ENCODE data around the gene SLMAP.
A peak's percentile ranks its signal among the peaks of the same experiment; 100 is the strongest.
"Not testable (repeated sequence)": the region's sequence is repeated elsewhere in the genome, so short reads cannot be mapped to it uniquely, and the experiment has no call there.

Gene SLMAP

DNA sequence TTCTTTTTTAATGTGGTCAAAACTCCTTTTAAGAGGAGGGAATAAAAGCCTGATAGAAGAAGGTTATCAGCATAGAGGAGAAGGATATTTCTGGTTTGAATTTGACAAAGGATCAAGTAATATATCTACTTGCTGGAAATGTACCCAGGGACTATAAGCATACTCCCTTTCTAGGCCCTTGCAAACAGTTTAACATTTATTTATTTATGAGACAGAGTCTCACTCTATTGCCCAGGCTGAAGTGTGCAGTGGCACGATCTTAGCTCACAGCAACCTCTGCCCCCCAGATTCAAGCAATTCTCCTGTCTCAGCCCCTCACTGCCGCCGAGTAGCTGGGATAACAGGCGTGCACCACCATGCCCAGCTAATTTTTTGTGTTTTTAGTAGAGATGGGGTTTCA, 71.6 kb downstream of the SLMAP start:
- DNase-seq (ENCODE audit: low spot score) = no peak
- no peak for FAIRE-seq

DNA sequence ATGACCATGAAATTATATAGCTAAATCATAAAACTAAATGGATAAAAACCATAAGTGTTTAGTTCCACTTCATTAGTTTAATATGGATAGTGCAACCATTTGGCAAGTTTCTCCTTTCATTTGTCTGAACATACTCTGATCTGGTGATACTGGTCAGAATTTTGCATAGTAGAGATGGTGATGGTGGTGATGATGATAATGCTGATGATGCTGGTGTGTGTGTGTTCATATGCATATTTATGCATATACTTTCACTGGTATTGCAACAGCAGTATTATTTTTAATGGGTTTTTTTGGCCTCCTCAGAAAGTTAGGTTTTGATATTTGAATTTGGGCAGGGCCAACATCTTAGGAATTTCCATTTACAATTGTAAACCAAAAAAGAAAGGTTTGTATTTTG, 76.4 kb downstream of the SLMAP start:
- no peak for FAIRE-seq
- DNase-seq (ENCODE audit: low spot score) = no peak

DNA sequence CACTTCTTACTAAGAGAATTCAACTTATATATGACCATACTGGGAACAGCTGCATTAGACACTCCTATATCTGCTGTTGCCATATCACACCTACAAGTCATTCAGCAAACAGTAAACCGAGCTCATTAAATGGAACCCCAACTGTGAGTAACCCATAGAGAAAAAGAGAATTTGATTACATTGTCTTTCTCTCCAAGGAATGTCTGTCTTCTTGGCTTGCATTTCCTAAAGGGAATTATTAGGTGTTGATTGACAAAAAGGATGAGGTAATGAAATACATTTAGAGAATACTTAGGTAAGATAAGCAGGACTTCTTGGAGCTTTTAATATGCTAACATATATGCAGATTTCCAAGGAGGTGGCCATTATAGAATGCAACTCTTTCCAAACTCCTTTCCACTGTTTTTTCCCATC, 76.8 kb downstream of the SLMAP start:
- FAIRE-seq = no peak
- no peak for DNase-seq (ENCODE audit: low spot score)

DNA sequence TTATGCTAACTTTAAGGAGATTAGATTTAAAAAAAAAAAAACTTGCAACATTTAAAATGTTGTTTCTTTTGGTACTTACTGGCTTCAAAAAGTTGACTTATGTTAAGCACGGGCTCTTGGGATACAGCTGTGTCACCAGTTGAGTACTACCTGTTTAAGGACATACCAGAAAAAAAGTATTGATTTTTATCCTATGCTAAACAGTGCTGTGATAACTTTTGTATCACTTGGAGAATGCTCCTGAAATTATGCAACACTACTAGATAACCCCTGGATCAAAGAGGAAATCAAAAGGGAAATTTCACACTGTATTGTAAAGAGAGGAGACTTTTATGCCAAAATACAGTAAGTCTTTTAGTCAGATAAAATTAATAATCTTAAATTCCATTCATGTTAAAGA, 77.7 kb downstream of the SLMAP start:
- no peak for FAIRE-seq
- no peak for DNase-seq (ENCODE audit: low spot score)

DNA sequence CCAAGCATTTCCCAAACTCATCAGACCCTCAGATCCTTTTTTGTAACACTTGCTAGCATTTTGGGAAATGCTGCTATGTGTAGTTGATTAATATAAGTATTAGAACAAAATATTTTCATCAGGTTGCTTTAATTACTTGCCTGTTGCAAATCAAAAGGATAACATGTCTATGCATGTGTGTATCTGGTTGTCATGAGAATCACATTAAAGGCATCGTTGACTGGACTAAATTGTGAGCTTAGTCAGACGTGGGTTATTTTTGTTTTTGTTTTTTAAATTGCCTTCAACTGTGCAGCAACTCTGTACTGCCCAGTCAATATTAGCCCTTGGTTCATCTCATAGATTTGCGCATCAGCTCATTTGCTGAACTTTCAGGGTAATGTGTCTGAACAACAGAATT, 81.6 kb downstream of the SLMAP start:
- FAIRE-seq = no peak

DNA sequence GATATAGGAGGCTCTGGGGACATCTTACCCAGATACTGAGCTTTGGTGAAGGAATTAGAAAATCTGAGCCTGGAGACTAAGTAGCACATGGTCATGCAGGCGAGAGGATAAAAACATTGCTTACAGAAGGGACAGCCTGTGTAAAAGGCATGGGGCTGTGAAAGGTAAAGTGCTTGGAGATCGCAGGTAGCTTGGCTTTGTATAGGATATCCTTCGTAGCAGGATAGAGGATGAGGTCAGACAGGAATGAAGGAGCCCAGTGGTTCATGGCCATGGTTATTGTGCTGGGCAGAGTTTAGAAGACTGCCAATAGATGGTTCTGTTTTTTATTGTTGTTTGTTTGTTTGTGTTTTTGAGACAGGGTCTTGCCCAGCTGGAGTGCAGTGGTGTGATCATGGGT, 82.5 kb downstream of the SLMAP start:
- no peak for FAIRE-seq

More for the DNA sequence above, 81.6 kb downstream of the SLMAP start:
- no peak for DNase-seq (ENCODE audit: low spot score)

DNA sequence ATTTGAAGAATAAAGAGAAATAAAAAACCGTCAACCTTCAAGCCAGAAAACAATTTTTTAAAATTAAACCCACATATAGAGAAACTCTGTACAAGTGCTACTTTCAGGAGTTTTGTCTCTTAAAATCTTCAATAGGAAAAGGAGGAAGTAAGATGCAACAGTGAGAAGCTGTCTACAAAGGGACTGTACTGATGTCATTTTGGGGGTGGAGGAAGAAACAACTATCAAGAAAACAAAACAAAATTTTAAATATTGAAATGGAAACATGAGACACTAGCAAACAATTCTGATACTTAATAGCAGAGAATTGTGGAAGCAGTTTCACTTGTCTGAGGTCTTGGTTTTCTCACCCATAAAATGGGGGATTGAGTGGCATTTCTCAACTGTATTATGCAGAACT, 84.4 kb downstream of the SLMAP start:
- DNase-seq (ENCODE audit: low spot score) (no peak), FAIRE-seq (no peak)

More for the DNA sequence above, 82.5 kb downstream of the SLMAP start:
- no peak for DNase-seq (ENCODE audit: low spot score)

DNA sequence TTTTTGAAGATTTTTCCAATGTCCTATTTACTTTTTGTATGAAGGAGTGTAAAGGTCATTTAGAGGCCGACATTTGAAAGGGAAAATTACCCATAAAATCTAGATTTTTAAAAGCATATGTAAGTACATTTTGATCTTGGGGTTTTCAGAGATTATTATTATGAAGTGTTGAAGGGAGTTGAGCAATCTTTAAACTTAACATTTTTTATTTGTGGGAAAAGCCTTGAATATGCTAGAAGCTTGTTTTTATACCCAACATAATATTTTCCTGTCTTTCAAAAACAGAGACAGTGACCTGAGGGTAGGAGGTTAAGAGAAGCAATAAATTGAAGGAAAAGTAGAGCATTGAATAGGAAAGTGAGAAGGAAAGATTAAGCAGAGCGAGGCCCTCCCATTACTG, 85.7 kb downstream of the SLMAP start:
- DNase-seq (ENCODE audit: low spot score) (no peak), FAIRE-seq (no peak)

DNA sequence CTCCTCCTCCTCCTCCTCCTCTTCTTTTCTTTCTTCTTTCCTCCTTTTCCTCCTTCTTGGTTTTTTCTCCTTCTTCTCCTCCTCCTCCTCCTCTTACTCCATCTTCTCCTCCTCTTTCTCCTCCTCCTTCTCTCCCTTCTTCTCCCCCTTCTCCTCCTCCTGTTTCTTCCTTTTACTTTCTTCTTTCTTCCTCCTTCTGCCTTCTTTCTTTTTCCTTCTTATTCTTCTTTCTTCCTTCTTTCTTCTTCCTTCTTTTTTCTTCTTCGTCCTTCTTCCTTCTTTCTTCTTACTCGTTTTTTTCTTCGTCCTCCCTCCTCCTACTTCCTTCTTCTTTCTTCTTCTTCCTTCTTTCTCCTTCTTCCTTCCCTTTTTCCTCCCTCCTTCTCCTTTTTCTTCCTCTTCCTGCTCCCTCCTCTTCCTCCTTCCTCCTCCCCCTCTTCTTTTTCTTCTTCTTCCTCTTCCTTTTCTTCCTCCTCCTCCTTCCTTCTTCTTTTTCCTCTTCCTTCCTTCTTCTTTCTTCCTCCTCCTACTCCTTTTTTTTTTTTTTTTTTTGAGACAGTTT, 92.1 kb downstream of the SLMAP start:
- no peak for FAIRE-seq

DNA sequence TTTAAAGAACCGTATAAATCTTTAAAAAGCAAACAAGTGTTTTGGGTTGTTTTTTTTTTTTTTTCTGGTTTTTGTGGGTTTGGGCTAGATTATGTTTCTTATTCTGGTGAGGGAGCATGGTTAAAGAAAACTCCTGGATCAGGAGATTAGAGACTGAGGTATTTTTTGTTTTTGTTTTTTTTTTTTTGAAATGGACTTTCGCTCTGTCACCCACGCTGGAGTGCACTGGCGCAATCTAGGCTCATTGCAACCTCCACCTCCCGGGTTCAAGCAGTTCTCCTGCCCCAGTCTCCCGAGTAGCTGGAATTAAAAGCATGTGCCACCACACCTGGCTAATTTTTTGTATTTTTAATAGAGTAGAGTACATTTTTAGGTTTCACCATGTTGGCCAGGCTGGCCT, 95.2 kb downstream of the SLMAP start:
- FAIRE-seq (no peak), DNase-seq (ENCODE audit: low spot score) (no peak)

More for the DNA sequence above, 92.1 kb downstream of the SLMAP start:
- DNase-seq (ENCODE audit: low spot score) = no peak

DNA sequence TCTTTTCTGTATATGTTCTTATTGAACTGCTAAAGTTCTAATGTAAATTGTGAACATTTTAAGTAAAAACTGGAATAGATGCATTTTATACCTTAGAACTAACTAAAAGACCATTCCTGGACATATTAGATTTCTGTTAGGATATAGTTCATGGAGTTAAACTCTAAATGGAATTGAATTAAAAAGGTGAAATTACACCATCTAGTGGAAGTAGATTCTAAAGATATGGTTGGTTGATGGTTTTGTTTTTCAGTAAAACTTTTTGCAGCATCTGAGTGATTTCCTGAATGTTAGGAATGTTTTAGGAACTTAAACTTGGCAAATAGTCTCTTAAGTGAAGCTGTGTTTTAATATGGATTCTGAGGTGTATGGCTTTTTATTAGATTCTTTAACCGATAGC, 96.8 kb downstream of the SLMAP start:
- FAIRE-seq = peak; percentile 74
- peak; percentile 22 for DNase-seq (ENCODE audit: low spot score)

DNA sequence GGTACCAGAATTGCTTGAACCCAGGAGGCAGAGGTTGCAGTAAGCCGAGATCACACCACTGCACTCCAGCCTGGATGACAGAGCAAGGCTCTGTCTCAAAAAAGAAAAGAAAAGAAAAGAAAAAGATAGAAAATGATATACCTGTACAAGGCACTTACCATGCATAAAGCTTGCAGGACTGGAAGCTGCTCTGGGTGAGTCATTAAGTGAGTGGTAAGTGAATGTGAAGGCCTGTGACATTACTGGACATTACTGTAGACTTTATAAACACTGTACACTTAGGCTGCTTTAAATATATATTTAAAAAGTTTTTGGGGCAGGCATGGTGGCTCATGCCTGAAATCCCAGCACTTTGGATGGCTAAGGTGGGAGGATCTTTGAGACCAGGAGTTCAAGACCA, 99.2 kb downstream of the SLMAP start:
- DNase-seq (ENCODE audit: low spot score) (no peak), FAIRE-seq (no peak)

DNA sequence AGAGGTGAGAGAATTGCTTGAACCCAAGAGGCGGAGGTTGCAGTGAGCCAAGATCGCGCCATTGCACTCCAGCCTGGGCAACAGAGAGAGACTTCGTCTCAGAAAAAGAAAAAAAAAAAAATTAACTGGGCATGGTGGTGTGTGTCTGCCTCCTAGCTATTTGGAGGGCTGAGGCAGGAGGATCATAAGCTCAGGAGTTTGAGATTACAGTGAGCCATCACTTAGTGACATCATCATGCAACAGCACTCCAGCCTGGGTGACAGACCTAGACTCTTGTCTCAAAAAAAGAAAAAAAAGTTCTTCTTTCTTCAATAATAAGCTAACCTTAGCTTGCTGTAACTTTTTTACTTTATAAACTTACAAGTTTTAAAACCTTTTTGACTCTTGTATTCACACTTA, 99.8 kb downstream of the SLMAP start:
- DNase-seq (ENCODE audit: low spot score) = no peak
- no peak for FAIRE-seq

DNA sequence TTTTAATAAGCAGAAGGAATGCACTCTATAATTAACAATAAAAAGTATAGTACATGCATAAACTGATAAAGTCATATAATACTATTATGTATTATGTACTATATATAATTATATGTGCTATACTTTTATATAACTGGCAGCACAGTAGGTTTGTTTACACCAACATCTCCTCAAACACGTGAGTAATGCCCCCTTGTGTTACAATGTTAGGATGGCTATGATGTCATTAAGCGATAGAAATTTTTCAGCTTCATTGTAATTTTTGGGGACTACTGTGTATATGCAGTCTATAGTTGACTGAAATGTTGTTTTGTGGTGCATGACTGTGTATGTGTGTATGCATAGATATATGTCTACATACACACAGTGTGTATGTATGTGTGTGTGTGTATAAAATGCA, 100.6 kb downstream of the SLMAP start:
- DNase-seq (ENCODE audit: low spot score) = no peak
- FAIRE-seq = no peak

DNA sequence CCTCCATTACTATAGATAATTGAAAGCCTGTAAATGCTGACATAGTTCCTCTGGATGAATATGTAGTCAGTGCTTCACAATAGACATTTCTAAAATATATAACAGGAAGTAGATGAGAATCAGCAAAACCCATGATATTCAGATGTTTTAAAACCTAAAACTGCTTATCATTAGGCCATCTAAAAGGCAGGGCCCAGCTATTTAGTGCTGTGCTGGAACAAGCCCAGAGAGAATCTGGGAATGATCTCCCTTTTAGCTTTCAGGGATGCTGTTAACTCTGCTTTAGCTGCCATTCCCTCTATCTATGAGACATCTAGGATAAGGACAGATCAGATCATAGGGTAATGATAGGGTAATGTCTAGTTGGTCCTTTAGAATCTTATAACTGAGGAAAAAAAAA, 106.8 kb downstream of the SLMAP start:
- DNase-seq (ENCODE audit: low spot score) = no peak
- no peak for FAIRE-seq

DNA sequence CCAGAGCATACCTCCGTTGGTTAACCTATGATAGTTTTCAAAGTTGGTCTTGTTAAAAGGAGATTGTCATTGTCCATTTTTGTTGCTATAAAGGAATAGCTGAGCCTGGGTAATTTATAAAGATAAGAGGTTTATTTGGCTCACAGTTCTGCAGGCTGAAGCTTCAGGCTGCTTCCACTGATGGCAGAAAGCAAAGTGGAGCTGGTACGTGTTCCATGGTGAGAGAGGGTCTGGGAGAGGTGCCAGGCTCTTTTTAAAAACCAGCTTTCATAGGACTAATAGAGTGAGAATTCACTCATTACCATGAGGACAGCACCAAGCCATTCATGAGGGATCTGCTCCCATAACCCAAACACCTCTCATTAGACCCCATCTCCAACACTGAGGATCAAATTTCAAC, 107.3 kb downstream of the SLMAP start:
- DNase-seq (ENCODE audit: low spot score) = no peak
- FAIRE-seq = no peak

DNA sequence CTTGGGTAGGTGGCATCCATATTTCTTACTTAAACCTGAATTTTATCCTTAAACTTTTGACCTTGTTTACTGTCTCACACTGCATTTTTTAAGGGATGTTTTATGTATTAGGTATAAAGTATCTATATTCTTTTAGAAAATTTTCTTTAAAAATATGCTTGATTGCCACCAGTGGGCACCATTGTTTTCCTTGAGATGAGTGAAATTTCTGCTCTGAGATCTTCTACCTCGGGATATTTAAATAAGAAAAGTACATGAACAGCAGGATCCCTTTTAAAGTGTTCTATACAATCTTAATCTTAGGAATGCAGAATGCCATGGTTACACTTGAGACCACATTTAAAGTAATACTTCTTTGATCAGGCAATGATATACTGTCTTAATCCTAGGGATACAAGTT, 108.7 kb downstream of the SLMAP start:
- FAIRE-seq (peak; percentile 10), DNase-seq (ENCODE audit: low spot score) (no peak)

DNA sequence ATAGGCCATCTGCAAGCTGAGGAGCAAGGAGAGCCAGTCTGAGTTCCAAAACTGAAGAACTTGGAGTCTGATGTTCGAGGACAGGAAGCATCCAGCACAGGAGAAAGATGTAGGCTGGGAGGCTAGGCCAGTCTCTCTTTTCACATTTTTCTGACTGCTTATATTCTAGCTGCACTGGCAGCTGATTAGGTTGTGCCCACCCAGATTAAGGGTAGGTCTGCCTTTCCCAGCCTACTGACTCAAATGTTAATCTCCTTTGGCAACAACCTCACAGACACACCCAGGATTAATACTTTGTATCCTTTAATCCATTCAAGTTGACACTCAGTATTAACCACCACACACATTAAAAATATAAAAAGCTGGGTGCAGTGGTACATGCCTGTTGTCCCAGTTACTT, 113.0 kb downstream of the SLMAP start:
- not testable (repeated sequence) for DNase-seq (ENCODE audit: low spot score); FAIRE-seq

DNA sequence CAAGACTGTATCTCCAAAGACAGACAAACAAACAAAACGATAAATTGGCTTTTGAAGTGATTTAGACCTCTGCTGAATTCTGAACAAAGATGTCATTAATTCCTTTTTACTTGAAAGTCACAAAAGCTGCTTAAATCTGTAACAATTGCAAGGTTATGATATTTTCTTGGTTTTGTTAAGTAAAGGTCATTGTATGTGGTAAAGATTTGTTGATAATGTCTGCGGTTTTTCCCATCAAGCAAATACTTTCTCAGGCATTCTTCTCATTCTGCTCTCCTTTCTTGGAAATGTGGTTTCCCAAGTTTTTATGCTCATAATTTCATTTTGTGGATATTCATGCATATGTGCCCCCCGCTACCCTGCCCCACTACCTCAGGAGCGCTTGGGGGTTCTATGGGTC, 116.5 kb downstream of the SLMAP start:
- FAIRE-seq (no peak), DNase-seq (ENCODE audit: low spot score) (no peak)

DNA sequence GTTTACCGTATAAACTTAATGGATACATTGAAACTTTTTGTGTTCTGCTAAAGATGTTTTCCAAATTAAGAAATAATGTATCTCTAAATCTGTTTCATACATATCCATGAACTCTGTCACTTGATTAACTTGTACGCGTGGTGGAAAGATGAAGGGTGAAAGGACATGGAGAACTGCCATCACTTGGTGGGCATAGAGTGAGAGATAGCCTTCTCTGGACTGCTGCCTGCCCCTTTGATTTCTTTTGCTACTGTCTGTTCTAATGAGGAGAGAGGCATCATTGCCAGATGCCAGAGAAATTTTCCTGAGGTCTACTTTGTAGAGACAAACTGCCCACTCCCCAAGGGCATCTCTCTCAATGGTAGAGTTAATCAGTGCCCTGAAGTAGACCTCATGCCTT, 120.5 kb downstream of the SLMAP start:
- FAIRE-seq (no peak), DNase-seq (ENCODE audit: low spot score) (no peak)

DNA sequence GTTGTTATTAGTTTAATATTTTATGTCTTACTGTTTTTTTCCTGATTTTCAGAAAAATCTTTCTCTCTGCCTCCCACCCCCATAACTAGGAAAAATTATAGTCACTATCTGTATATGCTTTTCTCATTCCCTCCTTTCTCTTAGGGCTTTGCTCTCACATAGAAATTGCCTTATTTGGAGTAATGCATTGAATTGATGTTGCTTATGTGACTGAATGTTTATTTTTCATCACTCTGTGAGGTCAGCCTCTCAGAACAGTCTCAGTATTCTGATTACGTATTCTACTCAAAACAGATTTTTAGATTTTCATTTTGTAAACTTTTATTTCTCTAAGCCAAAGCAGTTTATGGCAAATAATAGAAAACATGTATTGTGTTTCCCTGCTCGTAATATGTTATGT, 121.0 kb downstream of the SLMAP start:
- FAIRE-seq (no peak), DNase-seq (ENCODE audit: low spot score) (no peak)

DNA sequence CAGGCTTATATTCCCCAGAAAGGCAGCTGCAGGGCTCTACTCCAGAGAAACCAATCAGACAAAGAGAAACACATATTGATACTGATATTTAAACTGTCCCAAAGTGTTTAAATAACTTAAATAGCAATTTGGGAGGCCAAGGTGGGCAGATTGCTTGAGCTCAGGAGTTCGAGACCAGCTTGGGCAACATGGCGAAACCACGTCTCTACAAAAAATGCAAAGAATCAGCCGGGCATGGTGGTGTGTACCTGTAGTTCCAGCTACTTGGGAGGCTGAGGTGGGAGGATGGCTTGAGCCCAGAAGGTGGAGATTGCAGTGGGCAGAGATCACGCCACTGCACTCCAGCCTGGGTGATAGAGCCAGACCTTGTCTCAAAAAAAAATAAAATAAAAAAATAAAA, 128.3 kb downstream of the SLMAP start:
- not testable (repeated sequence) for DNase-seq (ENCODE audit: low spot score); FAIRE-seq

DNA sequence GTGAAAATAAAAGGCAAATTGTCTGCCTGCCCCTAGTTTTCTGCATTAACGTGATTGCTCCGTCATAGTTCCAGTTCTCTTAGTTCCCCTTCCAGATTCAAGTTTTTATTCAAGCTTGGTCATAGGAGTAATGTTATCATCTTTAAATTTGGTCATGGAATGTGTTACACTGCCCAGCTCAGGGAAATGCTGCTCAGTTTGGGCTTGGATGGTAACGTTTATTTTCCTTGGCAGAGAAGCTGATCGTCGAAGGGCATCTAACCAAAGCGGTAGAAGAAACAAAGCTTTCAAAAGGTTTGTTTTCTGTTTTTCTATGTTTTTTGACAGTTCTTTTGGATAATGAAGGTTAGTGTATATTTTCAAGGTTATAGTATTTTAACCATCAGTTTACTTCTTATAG, 133.7 kb downstream of the SLMAP start:
- no peak for DNase-seq (ENCODE audit: low spot score)
- FAIRE-seq = no peak

DNA sequence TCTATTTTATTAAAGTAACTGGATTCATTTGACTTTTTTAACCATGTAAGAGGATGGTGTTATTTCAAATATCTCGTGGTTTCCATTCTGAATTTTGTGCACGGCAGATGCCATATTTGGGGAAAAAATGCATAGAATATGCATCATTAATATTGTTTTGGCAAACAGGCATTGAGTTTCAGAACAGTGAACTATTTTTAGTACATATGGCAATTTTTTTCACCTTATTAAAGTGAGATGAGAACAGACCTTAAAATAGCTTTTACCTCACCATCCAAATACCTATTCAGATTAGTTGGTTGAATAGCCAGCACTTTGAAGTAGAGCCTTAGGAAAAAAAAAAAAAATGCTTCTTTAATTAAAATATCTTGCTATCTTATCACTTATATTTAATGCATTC, 134.8 kb downstream of the SLMAP start:
- no peak for DNase-seq (ENCODE audit: low spot score)
- no peak for FAIRE-seq

Data from RCC 7860 (cell line).